PC-9 (cell line): Measurements from ENCODE around the gene C3orf20. TPM values are rescaled to one million over a fixed set of nuclear protein-coding genes. Genes with fewer than 3 reads are reported as not detected.

Source experiments
- BruUV-seq: library from RNA; stranded (reverse); fragments of 400-500 nt; replicated peaks from 2 replicates; lab custom pipeline; 2021; lab: Mats Ljungman, UMichigan
- CTCF ChIA-PET: fragments of 300-600 bp; sonication (Branson Sonifier 250); formaldehyde crosslinking; loops from one replicate; lab custom pipeline; 2022; ENCODE audit warnings: antibody characterized with exemption; lab: Charles Lee
- POLR2A ChIA-PET: fragments of 300-600 bp; sonication (Branson Sonifier 250); formaldehyde crosslinking; loops from one replicate; lab custom pipeline; 2022; ENCODE audit warnings: antibody characterized with exemption; ENCODE audit not compliant: unreplicated experiment; lab: Charles Lee
- DNase-seq, 2 experiments: peaks; one replicate each; pipeline versions ENCODE4 v3.0.0 to v3.0.0-alpha.2; 2015 to 2022; ENCODE audit warnings: mixed read lengths in 1 of 2
- H2AFZ ChIP-seq: fragments of 200-600 bp; sonication (generic); 2 replicates; pipeline ENCODE4 v1.8.1; 2017; ENCODE audit warnings: antibody characterized with exemption
- H3F3A ChIP-seq: fragments of 200-600 bp; sonication (generic); 2 replicates; pipeline ENCODE4 v1.8.1; 2017; ENCODE audit warnings: antibody characterized with exemption, mild to moderate bottlenecking, low read depth; ENCODE audit not compliant: insufficient read depth
- H3K27ac ChIP-seq: fragments of 200-600 bp; sonication (generic); 2 replicates; pipeline ENCODE4 v1.6.1; 2016; ENCODE audit warnings: mixed run types
- H3K27me3 ChIP-seq: fragments of 200-600 bp; sonication (generic); 2 replicates; pipeline ENCODE4 v1.6.1; 2016; ENCODE audit warnings: low read depth, mixed run types; ENCODE audit not compliant: insufficient read depth
- H3K36me3 ChIP-seq: fragments of 200-600 bp; sonication (generic); 2 replicates; pipeline ENCODE4 v1.6.1; 2016; ENCODE audit warnings: low read depth, mixed run types
- H3K4me1 ChIP-seq: fragments of 200-600 bp; sonication (generic); replicated peaks from 2 replicates; pipeline ENCODE4 v1.6.1; 2016; ENCODE audit warnings: mixed run types; ENCODE audit not compliant: insufficient read depth
- H3K4me2 ChIP-seq: fragments of 200-600 bp; sonication (generic); 2 replicates; pipeline ENCODE4 v1.6.1; 2017; ENCODE audit warnings: mixed run types
- H3K4me3 ChIP-seq: fragments of 200-600 bp; sonication (generic); 2 replicates; pipeline ENCODE4 v1.6.1; 2016; ENCODE audit warnings: mixed run types
- H3K79me2 ChIP-seq: fragments of 200-600 bp; sonication (generic); 2 replicates; pipeline ENCODE4 v1.6.1; 2017; ENCODE audit warnings: low read depth, mixed run types
- H3K9me2 ChIP-seq: fragments of 200-600 bp; sonication (generic); 2 replicates; pipeline ENCODE4 v1.8.1; 2017; ENCODE audit warnings: mild to moderate bottlenecking; ENCODE audit not compliant: insufficient read depth
- H3K9me3 ChIP-seq: fragments of 200-600 bp; sonication (generic); 2 replicates; pipeline ENCODE4 v1.8.1; 2016; ENCODE audit warnings: low read depth; ENCODE audit not compliant: insufficient read depth
- H4K20me1 ChIP-seq: fragments of 200-600 bp; sonication (generic); 2 replicates; pipeline ENCODE4 v1.8.1; 2017; ENCODE audit not compliant: insufficient read depth
- CTCF ChIP-seq: fragments of 200-600 bp; sonication (generic); conservative IDR thresholded peaks from 2 replicates; pipeline ENCODE4 v1.6.1; 2017; ENCODE audit warnings: mixed run types, antibody characterized with exemption, mild to moderate bottlenecking, moderate library complexity
- EZH2 ChIP-seq: fragments of 200-600 bp; sonication (generic); IDR thresholded peaks from 2 replicates; pipeline ENCODE4 v1.8.0; 2017; ENCODE audit warnings: antibody characterized with exemption, low read depth
- intact Hi-C: fragments of 100-400 bp; cut with micrococcal nuclease; formaldehyde crosslinking; loops from one replicate; pipeline ENCODE4 v1.10.0; 2022; ENCODE audit not compliant: unreplicated experiment
- total RNA-seq: library from RNA; stranded (reverse); gene quantifications from 2 replicates; pipeline ENCODE4 v1.2.3, GENCODE V29; 2021

The C3orf20 gene
- total RNA-seq, 1 experiment from 2014 or later: not detected

GRCh38 chr3:14721126-14721864, 46.4 kb downstream of the C3orf20 start:
- Histone ChIP-seq H3K9me2 (no peaks in the 10 kb centered on the region), H3K27me3 (peaks cover 11% of the 10 kb centered on the region; the same call in 1 of the 2 replicates), H2AFZ (no peak overlapping the region), H3K4me2 (no peak overlapping the region), H3K4me3 (no peak overlapping the region), H3F3A (no peaks in the 10 kb centered on the region), H3K9me3 (no peaks in the 10 kb centered on the region), H4K20me1 (no peaks in the 10 kb centered on the region), H3K27ac (no peak overlapping the region), H3K79me2 (no peaks in the 10 kb centered on the region), H3K36me3 (no peaks in the 10 kb centered on the region), H3K4me1 (no peaks in the 10 kb centered on the region)
- no TSS peak for BruUV-seq
- TF ChIP-seq EZH2: no peak
- no peak for TF ChIP-seq CTCF
- POLR2A ChIA-PET: no interaction called here
- intact Hi-C loops: no loop called here
- CTCF ChIA-PET: no interaction called here
- no peak for DNase-seq

GRCh38 chr3:14725013-14725412, 50.1 kb downstream of the C3orf20 start:
- no peaks in the 10 kb centered on the region for H3K36me3 ChIP-seq
- H3K4me1 ChIP-seq: no peaks in the 10 kb centered on the region
- H3F3A ChIP-seq: no peaks in the 10 kb centered on the region
- POLR2A ChIA-PET: no interaction called here
- H3K27me3 ChIP-seq: peaks cover 7% of the 10 kb centered on the region; the same call in 1 of the 2 replicates
- H2AFZ ChIP-seq: no peak overlapping the region
- CTCF ChIA-PET: no interaction called here
- DNase-seq: no peak
- no peaks in the 10 kb centered on the region; the same call in 1 of the 2 replicates for H3K9me2 ChIP-seq
- no peaks in the 10 kb centered on the region for H3K9me3 ChIP-seq
- TF ChIP-seq EZH2 (no peak), CTCF (no peak)
- H3K4me3 ChIP-seq: no peak overlapping the region
- H3K27ac ChIP-seq: no peak overlapping the region
- BruUV-seq: no TSS peak
- no peaks in the 10 kb centered on the region for H4K20me1 ChIP-seq
- intact Hi-C loops: no loop called here
- H3K4me2 ChIP-seq: no peak overlapping the region
- no peaks in the 10 kb centered on the region for H3K79me2 ChIP-seq

- H3K27ac ChIP-seq: no peak overlapping the region
- POLR2A ChIA-PET: no interaction called here
These were observed 50.9 kb downstream of the C3orf20 start for GRCh38 chr3:14725564-14726440.

More at GRCh38 chr3:14725564-14726440, 50.9 kb downstream of the C3orf20 start:
- Histone ChIP-seq H3K4me3 (no peak overlapping the region), H3K9me3 (no peaks in the 10 kb centered on the region), H3K36me3 (no peaks in the 10 kb centered on the region), H3K79me2 (no peaks in the 10 kb centered on the region), H2AFZ (no peak overlapping the region), H3K4me2 (no peak overlapping the region), H3K4me1 (no peaks in the 10 kb centered on the region), H3F3A (no peaks in the 10 kb centered on the region), H3K27me3 (0 out of 2 replicates have a peak, but pooled peaks cover under 1% of the 10 kb centered on the region), H3K9me2 (no peaks in the 10 kb centered on the region; the same call in 1 of the 2 replicates), H4K20me1 (no peaks in the 10 kb centered on the region)
- DNase-seq: no peak
- TF ChIP-seq EZH2 (no peak), CTCF (no peak)
- intact Hi-C loops: no loop called here
- CTCF ChIA-PET: no interaction called here
- no TSS peak for BruUV-seq
